Bronchial epithelial cell (primary cell): ENCODE results near the gene SH3BGRL3. TPM values are rescaled to one million over a fixed set of nuclear protein-coding genes. Genes with fewer than 3 reads are reported as not detected.
"Not testable (repeated sequence)": the region's sequence is repeated elsewhere in the genome, so short reads cannot be mapped to it uniquely, and the experiment has no call there.

Experiments
- DNase-seq: peaks from one replicate; pipeline ENCODE4 v3.0.0-alpha.2; 2010; ENCODE audit warnings: low read depth
- FAIRE-seq: peaks from 2 replicates; lab custom pipeline; 2011; peaks lifted over from hg19 to GRCh38; lab: Jason Lieb, UNC
- H3K27me3 ChIP-seq: 2 replicates; pipeline ENCODE4 v1.5.1; 2011; ENCODE audit warnings: low read length; ENCODE audit not compliant: control insufficient read depth, insufficient read depth
- H3K36me3 ChIP-seq: 2 replicates; pipeline ENCODE4 v1.5.1; 2011; ENCODE audit warnings: low read length; ENCODE audit not compliant: control insufficient read depth, insufficient read depth
- H3K4me3 ChIP-seq: 2 replicates; pipeline ENCODE4 v1.5.1; 2011; ENCODE audit warnings: mild to moderate bottlenecking, low read depth, low read length, control low read depth
- total RNA-seq: library from RNA; depleted of rRNA; stranded (reverse); fragments of >200 nt; gene quantifications from 2 replicates; pipeline ENCODE4 v1.2.1, GENCODE V29; 2014
- TF ChIP-seq, protein P1 (sequence below): IDR thresholded peaks from 2 replicates; pipeline ENCODE4 v1.5.1; 2011; ENCODE audit warnings: mild to moderate bottlenecking, moderate library complexity, low read length, control low read depth, inconsistent platforms; ENCODE audit not compliant: insufficient read depth, severe bottlenecking

The SH3BGRL3 gene
- 14.5 and 28.7 TPM in 2 replicates for total RNA-seq

DNA sequence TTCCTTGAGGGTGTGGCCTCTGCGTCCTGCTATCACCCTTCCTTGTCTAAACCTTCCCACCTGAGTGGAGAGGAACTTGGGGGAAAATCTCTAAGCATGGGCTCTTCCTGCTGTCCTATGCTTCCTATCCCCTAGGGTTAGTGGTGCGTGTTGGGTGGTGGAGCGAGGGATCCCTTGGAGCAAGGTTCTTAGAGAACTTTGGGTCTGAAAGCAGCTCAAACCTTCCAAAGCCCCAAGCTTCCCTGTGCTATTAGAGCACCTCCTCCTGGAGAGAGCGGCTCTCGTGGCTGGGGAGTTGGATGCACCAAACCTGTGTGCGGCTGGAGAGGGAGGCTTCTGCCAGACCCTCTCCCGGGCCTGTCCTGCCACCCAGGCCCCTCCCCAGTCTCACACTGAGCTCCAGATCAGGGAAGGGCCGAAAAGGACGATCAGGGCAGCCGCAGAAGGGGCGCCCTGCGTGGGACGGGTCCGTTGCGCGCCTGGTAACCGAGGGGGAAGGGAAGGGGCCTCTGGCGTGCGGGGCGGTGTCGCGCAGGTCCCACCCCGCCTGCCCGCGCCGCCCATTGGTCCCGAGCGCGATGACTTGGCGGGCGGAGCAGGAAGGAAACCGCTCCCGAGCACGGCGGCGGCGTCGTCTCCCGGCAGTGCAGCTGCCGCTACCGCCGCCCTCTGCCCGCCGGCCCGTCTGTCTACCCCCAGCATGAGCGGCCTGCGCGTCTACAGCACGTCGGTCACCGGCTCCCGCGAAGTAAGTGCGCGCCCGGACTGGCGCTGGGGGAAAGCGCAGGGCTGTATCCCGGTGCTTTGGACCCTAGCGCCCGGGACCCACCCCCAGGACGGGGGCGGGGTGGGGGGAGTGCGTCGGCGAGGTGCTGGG is at the start of gene SH3BGRL3:
Gene SH3BGRL3 (plus strand): TSS at position 631 of the 877 bp plus-strand sequence. CDS start 70 bp downstream, at position 701.
- Histone ChIP-seq H3K4me3 (peak within 1 kb of the TSS; percentile 77), H3K36me3 (peaks cover 10% of the 10 kb centered on the region), H3K27me3 (no peaks in the 10 kb centered on the region)
- TF ChIP-seq, protein P1, sequence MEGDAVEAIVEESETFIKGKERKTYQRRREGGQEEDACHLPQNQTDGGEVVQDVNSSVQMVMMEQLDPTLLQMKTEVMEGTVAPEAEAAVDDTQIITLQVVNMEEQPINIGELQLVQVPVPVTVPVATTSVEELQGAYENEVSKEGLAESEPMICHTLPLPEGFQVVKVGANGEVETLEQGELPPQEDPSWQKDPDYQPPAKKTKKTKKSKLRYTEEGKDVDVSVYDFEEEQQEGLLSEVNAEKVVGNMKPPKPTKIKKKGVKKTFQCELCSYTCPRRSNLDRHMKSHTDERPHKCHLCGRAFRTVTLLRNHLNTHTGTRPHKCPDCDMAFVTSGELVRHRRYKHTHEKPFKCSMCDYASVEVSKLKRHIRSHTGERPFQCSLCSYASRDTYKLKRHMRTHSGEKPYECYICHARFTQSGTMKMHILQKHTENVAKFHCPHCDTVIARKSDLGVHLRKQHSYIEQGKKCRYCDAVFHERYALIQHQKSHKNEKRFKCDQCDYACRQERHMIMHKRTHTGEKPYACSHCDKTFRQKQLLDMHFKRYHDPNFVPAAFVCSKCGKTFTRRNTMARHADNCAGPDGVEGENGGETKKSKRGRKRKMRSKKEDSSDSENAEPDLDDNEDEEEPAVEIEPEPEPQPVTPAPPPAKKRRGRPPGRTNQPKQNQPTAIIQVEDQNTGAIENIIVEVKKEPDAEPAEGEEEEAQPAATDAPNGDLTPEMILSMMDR: peak; percentile 70
- DNase-seq: peak; percentile 72
- FAIRE-seq: no peak

DNA sequence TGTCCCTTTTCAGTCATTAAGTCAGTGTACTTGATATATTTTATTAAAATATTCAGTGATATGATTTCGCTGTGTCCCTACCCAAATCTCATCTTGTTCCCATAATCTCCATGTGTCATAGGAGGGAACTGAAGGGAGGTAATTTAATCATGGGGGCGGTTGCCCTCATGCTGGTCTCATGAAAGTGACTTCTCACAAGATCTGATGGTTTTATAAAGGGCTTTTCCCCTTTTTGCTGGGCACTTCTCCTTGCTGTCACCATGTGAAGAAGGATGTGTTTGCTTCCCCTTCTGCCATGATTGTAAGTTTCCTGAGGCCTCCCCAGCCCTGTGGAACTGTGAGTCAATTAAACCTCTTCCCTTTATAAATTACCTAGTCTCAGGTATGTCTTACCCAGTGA is 49.2 kb upstream of the SH3BGRL3 start:
- not testable (repeated sequence) for FAIRE-seq, H3K36me3 ChIP-seq, DNase-seq, H3K4me3 ChIP-seq, H3K27me3 ChIP-seq

DNA sequence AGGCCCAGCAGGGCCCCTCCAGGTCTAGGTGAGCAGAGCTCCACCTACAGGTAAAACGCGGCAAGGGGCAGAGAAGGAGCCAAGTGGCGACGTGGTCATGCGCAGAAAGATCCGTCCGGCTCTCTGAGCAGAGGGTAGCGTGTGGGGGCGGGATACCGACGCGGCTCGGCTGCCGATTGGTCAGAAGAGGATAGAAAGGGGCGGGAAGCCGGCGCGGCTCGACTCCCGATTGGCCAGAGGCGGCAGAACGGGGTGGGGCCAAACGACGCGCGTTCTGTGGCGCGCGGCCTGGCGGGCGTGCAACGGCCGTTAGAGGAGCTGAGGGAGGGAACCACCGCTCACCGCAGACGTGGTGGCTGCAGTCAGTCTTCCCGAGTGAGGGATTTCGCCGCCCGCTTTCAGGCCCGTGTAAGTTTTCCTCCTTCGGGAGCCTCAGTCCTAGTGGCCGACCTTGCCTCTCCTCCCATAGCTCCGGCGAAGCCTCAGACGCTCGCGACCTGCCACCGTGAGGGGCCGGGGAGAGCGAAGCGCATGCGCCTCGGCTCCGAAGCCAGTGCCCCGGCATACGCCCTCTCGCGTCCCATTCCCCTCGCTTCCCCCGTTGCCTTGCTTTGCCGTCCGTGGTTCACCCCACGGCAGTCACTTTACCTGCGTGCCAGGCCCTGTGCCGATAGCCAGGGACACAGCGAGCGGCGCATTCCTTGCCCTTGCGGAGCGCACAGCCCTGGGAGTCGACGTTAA is 45.8 kb upstream of the SH3BGRL3 start, which contains the start of gene CEP85:
Gene CEP85 (plus strand): TSS at position 298 of the 741 bp plus-strand sequence. CDS start 5,584 bp downstream, outside the sequence.
- peak within 1 kb of the TSS; percentile 78 for H3K4me3 ChIP-seq
- DNase-seq (peak; percentile 92), FAIRE-seq (peak; percentile 70)
- H3K27me3 ChIP-seq: no peaks in the 10 kb centered on the region
- TF ChIP-seq, protein P1: peak; percentile 96
- H3K36me3 ChIP-seq: no peaks in the 10 kb centered on the region

DNA sequence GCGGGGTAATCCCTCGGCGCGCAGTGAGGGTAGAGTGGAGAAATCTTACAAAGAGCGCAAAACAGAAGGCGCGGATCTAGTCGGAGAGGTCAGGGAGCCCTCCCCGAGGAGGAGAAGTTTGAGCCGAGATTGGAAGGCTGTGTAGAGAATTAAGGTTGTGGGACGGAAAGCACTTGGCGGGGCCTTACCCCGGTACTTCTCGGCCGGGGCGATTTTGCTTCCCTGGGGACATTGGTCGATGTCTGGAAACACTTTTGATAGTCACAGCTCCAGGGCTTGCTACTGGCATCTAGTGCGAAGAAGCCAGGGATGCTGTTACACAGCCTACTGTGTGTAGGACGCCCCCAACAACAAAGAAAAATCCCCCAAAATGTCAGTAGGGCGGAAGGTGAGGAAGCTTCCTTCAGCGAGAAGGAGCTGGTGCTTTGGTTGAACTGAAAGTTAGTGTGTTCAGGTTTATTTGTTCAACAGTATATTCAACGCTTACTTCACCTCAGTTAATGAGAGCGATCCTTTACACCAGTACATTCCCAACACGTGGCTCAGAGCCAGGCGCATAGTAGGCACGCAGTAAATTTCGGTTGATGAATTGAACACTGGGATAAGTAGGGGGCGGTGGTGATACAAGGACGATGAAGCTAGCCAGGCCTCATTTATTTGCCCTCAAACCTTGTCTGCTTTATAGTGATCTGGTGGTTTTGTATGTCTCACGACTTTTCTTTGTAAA is 45.1 kb upstream of the SH3BGRL3 start:
- TF ChIP-seq, protein P1: peak; percentile 19
- no peaks in the 10 kb centered on the region for H3K27me3 ChIP-seq
- H3K4me3 ChIP-seq: peak overlapping the region; percentile 78
- H3K36me3 ChIP-seq: no peaks in the 10 kb centered on the region
- FAIRE-seq: no peak
- DNase-seq: peak; percentile 27

DNA sequence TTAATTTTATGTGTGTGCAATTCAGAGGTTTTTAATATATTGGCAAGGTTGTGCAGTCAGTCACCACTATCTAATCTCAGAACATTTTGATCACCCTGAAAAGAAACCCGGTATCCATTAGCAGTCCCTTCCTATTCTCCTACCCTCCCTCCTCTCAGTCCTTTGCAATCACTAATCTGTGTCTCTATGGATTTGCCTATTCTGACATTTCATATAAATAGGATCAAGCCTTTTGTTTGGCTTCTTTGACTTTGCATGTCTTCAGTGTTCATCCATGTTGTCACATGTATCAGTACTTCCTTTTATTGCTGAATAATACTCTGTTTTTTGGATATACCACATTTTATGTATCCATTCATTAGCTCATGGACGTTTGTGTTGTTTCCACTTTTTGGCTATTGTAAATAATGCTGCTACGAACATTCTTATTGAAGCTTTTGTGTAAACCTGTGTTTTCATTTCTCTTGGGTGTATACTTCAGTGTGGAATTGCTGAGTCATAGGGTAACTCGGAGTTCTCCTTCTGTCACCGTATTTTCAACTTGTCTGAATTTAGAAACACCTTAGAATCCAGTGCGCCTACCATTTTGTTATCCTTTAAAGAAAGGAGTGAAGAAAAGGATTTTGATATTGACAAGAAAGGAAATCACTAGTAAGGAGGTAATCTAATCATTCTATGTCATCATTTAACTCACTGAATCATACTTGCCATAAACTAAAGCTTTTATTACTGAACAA is 42.5 kb upstream of the SH3BGRL3 start:
- FAIRE-seq: no peak
- H3K27me3 ChIP-seq: no peaks in the 10 kb centered on the region
- peaks cover 1% of the 10 kb centered on the region for H3K36me3 ChIP-seq
- DNase-seq: peak; percentile 56
- TF ChIP-seq, protein P1: no peak
- H3K4me3 ChIP-seq: no peak overlapping the region
